ENCODE measurements around the gene RPTOR. TPM values are rescaled to one million over a fixed set of nuclear protein-coding genes. Genes with fewer than 3 reads are reported as not detected.

The RPTOR gene
- total and polyA plus RNA-seq, 10 of the 15 experiments (the other 5 are each of a cell fraction or from before 2014, with no cell fraction given) = 0.18 to 32.1 (median 7.8) TPM

- no peaks in the 10 kb centered on the region for H3K36me3 ChIP-seq (ENCODE audit: control insufficient read depth in 2 of 2, insufficient read depth in 2 of 2, low read length in 1 of 2)
- ATAC-seq = no peak
- H3K9me3 ChIP-seq (replicated peaks; ENCODE audit: control insufficient read depth, insufficient read depth, low read length) = no peaks in the 10 kb centered on the region
- peaks cover 0 to 4% of the 10 kb centered on the region in 2 experiments; a peak in 1 of 4 replicates for H3K27me3 ChIP-seq (replicated peaks in 1 of 2; ENCODE audit: control insufficient read depth in 2 of 2, insufficient read depth in 2 of 2, low read length in 1 of 2)
- no peaks in the 10 kb centered on the region for H3K79me2 ChIP-seq (ENCODE audit: control insufficient read depth, insufficient read depth, low read length)
- no peak overlapping the region for H3K4me3 ChIP-seq
- no peak for DNase-seq (ENCODE audit: low read depth, low spot score)
- H3K9ac ChIP-seq (ENCODE audit: control insufficient read depth, insufficient read depth, low read length) = no peak overlapping the region
- ChIA-PET CTCF (no interaction called here), SMC1A (ENCODE audit: uncharacterized antibody, unreplicated experiment) (no interaction called here), RAD21 (ENCODE audit: unreplicated experiment) (no interaction called here), POLR2A (no interaction called here)
- no peaks in the 10 kb centered on the region for H4K20me1 ChIP-seq (ENCODE audit: control insufficient read depth, insufficient read depth)
- H2AFZ ChIP-seq (ENCODE audit: control insufficient read depth, low read depth, low read length) = no peak overlapping the region
- in situ Hi-C loops (cut with MboI) (no loop called here), intact Hi-C loops (cut with micrococcal nuclease; ENCODE audit: unreplicated experiment) (no loop called here)
- peak; percentile 93 for FAIRE-seq
- no peak overlapping the region for H3K27ac ChIP-seq (ENCODE audit: control insufficient read depth, insufficient read depth)
- TF ChIP-seq ZSCAN29 (IDR thresholded peaks at IDR 0.05) (no peak), MLLT1 (IDR thresholded peaks at IDR 0.05) (no peak), PBX3 (IDR thresholded peaks at IDR 0.05; ENCODE audit: insufficient replicate concordance, low read depth, low read length) (peak; percentile 23), SREBF1 (IDR thresholded peaks at IDR 0.05; ENCODE audit: low read length) (no peak)
- BruUV-seq (replicated peaks) = no TSS peak
- no peaks in the 10 kb centered on the region for H3K4me1 ChIP-seq (ENCODE audit: control insufficient read depth, insufficient read depth, low read length)
- H3K4me2 ChIP-seq (ENCODE audit: control insufficient read depth, insufficient read depth) = no peak overlapping the region
- 64% methylated on average over 10 of the region's 10 CpGs for WGBS (ENCODE audit: insufficient coverage, insufficient replicate concordance, low lambda C conversion rate, missing lambda C conversion rate)
Observed at GRCh38 chr17:80497726-80498241, 46.9 kb upstream of the RPTOR start.
